ENCODE data around the gene NIT1.

Gene NIT1

DNA sequence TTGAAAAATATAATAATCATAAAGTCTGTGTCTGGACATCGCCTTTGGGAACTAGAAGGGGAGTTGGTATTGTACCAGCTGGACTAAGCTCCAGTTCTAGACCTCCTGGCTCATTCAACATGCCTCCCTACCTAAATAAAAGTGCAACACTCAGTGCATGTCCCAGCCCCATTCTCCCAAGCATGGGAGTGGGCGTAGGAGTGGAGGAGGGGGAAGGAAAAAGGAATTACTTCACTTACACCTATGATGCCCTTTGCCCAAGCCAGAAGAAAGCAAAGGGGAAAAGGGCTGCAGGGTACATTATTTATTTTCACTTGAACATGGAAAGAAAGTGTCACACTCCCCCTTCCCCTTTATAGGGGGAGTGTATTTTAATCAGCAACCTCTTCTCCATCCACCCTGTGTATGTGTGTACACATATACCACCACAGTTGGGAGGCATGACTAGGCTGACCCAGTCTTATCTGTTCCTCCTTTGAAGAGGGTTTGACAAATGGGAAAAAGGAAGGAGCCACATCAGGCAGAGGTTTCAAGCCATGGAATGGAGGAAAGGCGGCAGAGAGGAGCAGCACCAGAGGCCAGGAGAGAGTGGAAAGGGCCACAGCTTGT lies 3.2 kb downstream of the NIT1 start:
- DNase-seq: no peak
- Histone ChIP-seq H3K27ac (no peak overlapping the region), H3K36me3 (replicated peaks) (peaks cover 49% of the 10 kb centered on the region), H3K4me3 (ENCODE audit: low read depth, low read length) (no peak overlapping the region), H3K27me3 (replicated peaks) (no peaks in the 10 kb centered on the region)
- TF ChIP-seq, protein P1, sequence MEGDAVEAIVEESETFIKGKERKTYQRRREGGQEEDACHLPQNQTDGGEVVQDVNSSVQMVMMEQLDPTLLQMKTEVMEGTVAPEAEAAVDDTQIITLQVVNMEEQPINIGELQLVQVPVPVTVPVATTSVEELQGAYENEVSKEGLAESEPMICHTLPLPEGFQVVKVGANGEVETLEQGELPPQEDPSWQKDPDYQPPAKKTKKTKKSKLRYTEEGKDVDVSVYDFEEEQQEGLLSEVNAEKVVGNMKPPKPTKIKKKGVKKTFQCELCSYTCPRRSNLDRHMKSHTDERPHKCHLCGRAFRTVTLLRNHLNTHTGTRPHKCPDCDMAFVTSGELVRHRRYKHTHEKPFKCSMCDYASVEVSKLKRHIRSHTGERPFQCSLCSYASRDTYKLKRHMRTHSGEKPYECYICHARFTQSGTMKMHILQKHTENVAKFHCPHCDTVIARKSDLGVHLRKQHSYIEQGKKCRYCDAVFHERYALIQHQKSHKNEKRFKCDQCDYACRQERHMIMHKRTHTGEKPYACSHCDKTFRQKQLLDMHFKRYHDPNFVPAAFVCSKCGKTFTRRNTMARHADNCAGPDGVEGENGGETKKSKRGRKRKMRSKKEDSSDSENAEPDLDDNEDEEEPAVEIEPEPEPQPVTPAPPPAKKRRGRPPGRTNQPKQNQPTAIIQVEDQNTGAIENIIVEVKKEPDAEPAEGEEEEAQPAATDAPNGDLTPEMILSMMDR (IDR thresholded peaks at IDR 0.05; ENCODE audit: low read depth, low read length, missing control alignments): no peak
- in situ Hi-C loops (cut with HindIII; ENCODE audit: low pct_ligation_motif_present, low sequenced_read_pairs): no loop called here

DNA sequence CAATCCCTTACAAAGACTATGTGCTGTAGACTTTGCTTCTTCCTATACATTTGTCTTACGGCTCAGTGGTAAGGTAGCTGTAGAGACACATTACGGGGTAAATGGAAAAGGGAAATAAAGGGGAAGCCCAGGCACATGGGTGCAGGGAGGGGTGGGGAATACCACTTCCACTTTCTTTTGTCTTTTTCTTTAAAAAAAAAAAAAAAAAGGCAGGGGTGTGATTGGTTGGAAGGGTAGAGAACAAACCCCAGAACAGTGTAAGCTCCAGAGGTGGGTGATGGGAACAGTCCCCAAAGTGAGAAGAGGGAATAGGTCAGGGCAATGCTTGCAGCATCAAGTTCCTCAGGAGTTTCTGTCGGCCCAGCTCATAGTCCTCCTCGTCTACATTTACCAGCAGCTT lies 3.9 kb downstream of the NIT1 start:
- no peak overlapping the region for H3K4me3 ChIP-seq (ENCODE audit: low read depth, low read length)
- no peaks in the 10 kb centered on the region for H3K27me3 ChIP-seq (replicated peaks)
- DNase-seq: no peak
- in situ Hi-C loops (cut with HindIII; ENCODE audit: low pct_ligation_motif_present, low sequenced_read_pairs): no loop called here
- TF ChIP-seq, protein P1 (IDR thresholded peaks at IDR 0.05; ENCODE audit: low read depth, low read length, missing control alignments): no peak
- H3K27ac ChIP-seq: no peak overlapping the region
- peaks cover 54% of the 10 kb centered on the region for H3K36me3 ChIP-seq (replicated peaks)

DNA sequence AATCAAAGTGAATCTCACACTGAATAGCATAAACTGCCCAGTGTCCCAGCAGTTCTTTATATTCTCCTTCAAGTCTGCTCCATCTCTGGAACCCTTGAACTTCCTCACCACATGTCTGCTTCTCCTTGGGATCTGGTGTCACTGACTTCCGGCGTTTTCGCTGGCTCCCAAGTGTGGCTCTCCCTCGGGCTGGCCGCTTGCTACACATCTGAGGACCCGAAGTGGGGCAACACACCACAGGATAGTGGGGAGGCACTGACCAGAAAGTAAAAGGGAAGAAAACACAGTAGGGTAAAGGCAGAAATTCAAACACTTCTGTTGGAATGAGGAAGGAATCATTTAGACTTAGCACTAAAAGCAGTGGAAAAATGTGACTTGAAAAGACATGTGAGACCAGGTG lies 5.1 kb downstream of the NIT1 start:
- H3K27ac ChIP-seq: no peak overlapping the region
- TF ChIP-seq, protein P1 (IDR thresholded peaks at IDR 0.05; ENCODE audit: low read depth, low read length, missing control alignments): no peak
- no peak overlapping the region for H3K4me3 ChIP-seq (ENCODE audit: low read depth, low read length)
- H3K27me3 ChIP-seq (replicated peaks): no peaks in the 10 kb centered on the region
- in situ Hi-C loops (cut with HindIII; ENCODE audit: low pct_ligation_motif_present, low sequenced_read_pairs): no loop called here
- peaks cover 58% of the 10 kb centered on the region for H3K36me3 ChIP-seq (replicated peaks)
- no peak for DNase-seq

DNA sequence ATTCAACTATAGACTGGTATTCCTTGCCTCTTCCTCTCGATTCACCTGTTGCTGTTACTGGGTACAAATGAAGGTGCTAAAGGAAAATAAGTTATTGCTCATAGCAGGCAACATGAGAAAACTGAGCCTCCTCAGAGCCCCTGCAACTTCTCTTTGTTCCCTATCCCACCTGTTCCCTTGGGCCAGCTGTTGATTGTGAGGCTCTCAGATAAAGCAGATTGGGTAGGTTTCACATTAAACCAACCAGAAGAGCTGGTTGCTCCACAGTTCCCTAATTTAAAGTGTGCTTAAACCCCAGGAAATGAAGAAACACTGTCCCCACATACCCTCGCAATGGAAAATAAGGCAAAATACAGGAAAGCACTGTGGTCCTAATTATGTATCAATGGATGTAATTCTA lies 9.7 kb downstream of the NIT1 start:
- H3K4me3 ChIP-seq (ENCODE audit: low read depth, low read length): no peak overlapping the region
- no peak for DNase-seq
- TF ChIP-seq, protein P1 (IDR thresholded peaks at IDR 0.05; ENCODE audit: low read depth, low read length, missing control alignments): no peak
- peaks cover 37% of the 10 kb centered on the region for H3K36me3 ChIP-seq (replicated peaks)
- in situ Hi-C loops (cut with HindIII; ENCODE audit: low pct_ligation_motif_present, low sequenced_read_pairs): loop anchor here (25.0 kb wide), 1 partner anchor 90 kb away; the partner anchor contains the start of genes TSTD1 and USF1
- no peaks in the 10 kb centered on the region for H3K27me3 ChIP-seq (replicated peaks)
- H3K27ac ChIP-seq: no peak overlapping the region

DNA sequence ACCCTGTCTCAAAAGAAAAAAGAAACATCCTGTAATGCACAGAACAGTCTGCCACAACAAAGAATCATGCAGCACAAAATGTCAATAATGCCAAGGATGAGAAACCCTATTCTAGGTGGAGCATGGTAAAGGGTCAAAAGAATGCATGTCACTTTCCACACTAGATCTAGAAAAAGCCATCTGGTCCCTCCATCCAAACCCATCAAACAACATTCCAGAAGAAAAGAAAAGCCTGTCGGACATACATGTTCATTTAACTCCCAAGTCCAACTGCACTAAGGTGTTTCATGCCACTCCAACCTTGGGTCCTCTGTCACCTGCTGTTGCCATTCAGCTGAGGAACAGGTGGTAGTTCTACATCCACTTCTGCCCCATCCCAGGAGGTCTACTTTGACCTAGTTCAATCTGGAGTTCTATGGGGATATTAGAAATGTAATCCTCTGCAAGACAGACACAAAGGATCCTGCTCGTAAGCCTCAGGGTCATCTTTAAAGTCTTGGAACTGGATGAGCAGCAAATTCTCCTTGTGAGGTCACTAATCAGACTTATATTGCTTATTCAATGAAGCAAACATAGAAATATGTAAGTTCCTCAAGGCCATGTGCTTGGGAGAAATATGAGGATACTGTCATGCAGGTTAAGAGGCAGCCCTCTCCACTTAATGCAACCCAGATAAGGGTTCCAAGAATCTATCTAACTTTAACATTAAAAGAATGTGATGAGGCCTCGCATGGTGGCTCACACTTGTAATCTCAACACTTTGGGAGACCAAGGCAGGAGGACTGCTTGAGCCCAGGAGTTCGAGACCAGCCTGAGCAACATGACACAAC lies 10.9 kb downstream of the NIT1 start:
- in situ Hi-C loops (cut with HindIII; ENCODE audit: low pct_ligation_motif_present, low sequenced_read_pairs): loop anchor here (25.0 kb wide), 1 partner anchor 92 kb away; the partner anchor contains the start of genes TSTD1 and USF1
- DNase-seq: no peak
- Histone ChIP-seq H3K27me3 (replicated peaks) (no peaks in the 10 kb centered on the region), H3K4me3 (ENCODE audit: low read depth, low read length) (no peak overlapping the region), H3K36me3 (replicated peaks) (peaks cover 27% of the 10 kb centered on the region), H3K27ac (no peak overlapping the region)
- TF ChIP-seq, protein P1 (IDR thresholded peaks at IDR 0.05; ENCODE audit: low read depth, low read length, missing control alignments): no peak

All from brain microvascular endothelial cell (primary cell).